Activated CD8-positive, alpha-beta memory T cell treated with anti-CD3 and anti-CD28 coated beads, Interleukin-2, amount 50 U/mL, for 1 hour (primary cell): ENCODE data around the gene GRAMD1C.
"Not testable (repeated sequence)": the region's sequence is repeated elsewhere in the genome, so short reads cannot be mapped to it uniquely, and the experiment has no call there.

Experiments
- DNase-seq: peaks from one replicate; pipeline ENCODE4 v3.0.0-alpha.2; 2020; ENCODE audit errors: extremely low read depth

The GRAMD1C gene

DNA sequence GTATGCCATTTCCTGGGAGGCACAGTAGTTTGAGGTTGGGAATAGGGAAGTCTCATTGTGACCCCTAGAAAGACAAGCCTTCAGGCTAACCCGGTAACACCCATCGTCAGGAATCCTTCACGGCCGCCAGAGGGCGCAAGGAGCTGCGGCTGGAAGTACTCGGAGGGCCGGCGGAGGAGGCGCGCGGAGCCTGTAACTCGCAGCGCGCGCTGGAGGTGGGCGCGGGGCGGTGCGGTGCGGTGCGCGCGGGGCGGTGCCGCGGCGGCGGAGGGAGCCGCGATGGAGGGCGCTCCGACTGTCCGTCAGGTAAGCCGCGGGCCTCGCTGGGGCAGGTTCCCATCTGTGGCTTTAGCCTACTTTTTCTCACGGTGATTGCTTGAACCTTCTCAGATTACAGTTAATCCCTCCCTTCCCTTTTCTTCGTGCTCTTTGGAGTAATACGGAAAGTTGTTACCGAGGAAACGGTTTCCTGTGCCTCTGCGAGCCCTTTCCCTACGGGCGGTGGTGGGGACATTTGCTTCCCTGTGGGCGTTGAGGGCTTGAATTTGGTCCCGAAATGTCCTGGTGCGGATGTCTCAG, at the start of gene GRAMD1C:
Gene GRAMD1C (plus strand): TSS at position 158 of the 579 bp plus-strand sequence. CDS start 122 bp downstream, at position 280.
- peak; percentile 56 for DNase-seq

DNA sequence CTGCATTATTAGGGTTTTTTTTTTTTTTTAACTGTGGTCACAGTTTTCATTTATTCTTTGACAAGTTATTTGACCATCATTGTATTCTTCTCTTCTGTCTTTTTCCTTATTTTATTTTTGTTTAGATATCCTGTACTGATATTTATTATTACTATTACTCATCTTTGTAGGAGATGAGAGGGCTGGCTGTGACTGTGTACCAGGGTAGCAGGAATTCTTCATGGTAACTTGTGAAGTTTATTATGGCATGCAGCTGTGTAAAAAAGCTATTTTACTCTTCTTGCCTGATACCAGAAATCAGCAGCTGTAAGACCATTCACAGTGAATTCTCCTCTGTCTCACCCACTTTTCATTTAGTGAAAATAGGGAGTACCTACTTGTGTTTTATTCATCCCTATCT, 47.2 kb upstream of the GRAMD1C start:
- DNase-seq: no peak

- DNase-seq: no peak
Observed at GRCh38 chr3:113794526-113794925, 44.1 kb upstream of the GRAMD1C start.

- DNase-seq: no peak
Observed at GRCh38 chr3:113795693-113796092, 42.9 kb upstream of the GRAMD1C start.

- DNase-seq: no peak
Observed at GRCh38 chr3:113802795-113803455, 35.7 kb upstream of the GRAMD1C start.

GRCh38 chr3:113804661-113805060, 33.9 kb upstream of the GRAMD1C start:
- no peak for DNase-seq

GRCh38 chr3:113805249-113805648, 33.3 kb upstream of the GRAMD1C start:
- DNase-seq: no peak

GRCh38 chr3:113812854-113813253, 25.7 kb upstream of the GRAMD1C start:
- DNase-seq: no peak

DNA sequence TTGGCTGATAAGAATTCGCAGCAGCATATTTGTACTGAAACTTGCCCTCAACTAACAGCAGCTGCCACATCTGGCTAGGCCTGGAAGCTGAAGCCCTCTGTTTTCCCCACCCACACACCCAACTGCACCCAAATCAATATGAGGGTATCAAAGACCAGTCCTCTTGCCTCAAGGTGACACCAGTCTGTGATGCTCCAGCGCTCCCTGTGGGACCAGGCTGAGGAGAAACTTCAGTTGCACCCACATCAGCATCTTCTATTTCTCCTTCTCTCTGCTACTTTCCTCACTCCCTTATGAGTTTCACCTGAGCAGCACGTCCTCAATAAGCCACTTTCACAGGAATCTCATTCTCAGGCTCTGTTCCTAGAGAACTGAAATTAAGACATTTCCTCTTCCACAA, 18.7 kb upstream of the GRAMD1C start:
- no peak for DNase-seq

DNA sequence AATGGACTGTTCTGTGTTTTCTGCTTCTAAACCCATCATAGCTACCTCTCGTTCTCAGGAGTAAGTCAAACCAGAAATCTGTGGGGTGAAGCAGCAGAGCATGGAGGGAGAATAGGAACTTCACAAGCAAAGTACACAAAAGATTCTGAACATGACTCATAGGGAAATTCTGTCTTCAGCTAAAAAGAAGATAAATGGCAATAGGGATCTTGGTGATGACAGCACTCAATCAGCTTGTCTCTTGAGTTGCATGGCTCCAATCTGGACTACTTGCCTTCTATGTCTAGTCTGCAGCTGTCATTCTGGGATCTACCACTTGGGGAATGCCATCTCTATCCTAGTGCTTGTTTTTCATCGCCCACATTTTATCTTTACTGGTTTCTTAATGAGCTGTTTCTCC, 13.5 kb upstream of the GRAMD1C start:
- no peak for DNase-seq

DNA sequence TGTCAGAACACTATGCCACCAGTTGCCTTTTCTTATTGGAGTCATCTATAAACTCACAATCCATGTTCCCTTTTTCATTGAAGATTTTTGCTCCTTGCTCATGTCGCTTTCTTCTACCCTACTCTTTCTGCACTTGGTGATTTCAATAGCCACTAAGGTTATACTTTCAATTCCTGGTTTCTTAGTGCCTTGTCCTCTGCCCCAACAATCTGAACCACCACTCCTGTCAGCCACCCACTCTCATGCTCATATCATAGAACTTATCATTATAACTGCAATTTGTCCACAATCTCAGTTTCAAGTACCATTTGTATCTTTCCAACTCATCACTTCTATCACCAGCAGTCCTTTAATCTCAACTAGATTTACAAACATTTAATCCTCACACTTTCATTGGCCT, 10.0 kb upstream of the GRAMD1C start:
- no peak for DNase-seq

GRCh38 chr3:113829576-113830354, 8.8 kb upstream of the GRAMD1C start:
- DNase-seq: no peak

DNA sequence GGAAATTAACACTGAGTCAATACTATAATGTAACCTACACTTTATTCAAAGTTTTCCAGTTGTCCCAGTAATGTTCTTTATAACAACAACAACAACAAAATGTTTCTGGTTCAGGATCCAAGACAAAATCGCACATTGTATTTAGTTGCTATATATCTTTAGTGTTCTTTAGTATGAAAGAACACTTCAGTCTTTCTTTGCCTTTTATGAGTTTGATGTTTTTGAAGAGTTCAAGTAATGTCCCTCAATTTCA, 7.6 kb upstream of the GRAMD1C start:
- no peak for DNase-seq

- no peak for DNase-seq
Observed at GRCh38 chr3:113832477-113833164, 6.0 kb upstream of the GRAMD1C start.

- no peak for DNase-seq
Observed at GRCh38 chr3:113834983-113835382, 3.6 kb upstream of the GRAMD1C start.

GRCh38 chr3:113839551-113839950, 963 bp downstream of the GRAMD1C start:
- DNase-seq: no peak

DNA sequence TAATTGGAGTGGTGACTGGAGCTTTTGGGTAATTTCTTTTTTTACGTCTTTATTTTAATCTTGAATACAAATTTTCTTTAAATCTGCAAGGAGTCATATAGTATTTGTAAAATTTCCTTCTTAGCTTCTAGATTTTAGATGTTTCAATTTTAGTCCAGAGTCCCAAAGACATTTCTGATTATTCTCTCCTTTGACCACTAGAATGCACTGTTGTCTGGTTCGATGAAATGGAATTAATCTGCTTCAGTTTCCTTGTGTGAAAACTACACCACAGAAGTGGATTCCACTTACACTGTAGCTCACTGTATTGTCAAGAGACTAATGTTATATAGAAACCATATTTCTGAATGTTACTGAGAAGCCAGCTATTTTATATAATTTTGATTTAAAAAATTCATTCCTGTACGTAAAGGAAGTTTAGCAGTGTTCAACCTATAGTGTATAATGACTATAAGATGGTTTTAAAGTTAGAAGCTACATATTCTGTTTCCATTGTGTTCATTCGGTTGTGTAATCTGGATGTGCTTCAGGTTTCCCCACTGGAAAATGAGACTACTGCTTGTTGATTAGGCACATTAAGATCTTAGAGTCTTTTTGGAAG, 6.1 kb downstream of the GRAMD1C start:
- no peak for DNase-seq

DNA sequence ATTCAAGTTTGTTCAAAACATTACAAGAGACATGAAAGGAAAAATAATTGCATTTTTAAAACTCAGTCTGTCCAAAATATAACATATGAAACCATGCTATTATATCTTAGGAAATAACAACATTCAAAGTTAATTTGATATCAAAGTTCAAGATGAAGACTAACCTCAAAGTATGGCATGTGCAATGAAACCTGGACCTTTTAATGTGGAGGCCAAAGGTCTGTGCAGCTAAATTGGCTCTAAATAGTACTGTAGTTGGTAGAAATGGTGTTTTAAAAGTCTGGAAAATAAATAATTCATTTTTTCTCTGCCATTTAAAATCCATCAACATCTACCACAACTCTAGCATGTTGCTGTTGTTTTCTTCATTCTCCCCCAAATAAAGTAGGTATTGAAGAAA, 8.7 kb downstream of the GRAMD1C start:
- no peak for DNase-seq

DNA sequence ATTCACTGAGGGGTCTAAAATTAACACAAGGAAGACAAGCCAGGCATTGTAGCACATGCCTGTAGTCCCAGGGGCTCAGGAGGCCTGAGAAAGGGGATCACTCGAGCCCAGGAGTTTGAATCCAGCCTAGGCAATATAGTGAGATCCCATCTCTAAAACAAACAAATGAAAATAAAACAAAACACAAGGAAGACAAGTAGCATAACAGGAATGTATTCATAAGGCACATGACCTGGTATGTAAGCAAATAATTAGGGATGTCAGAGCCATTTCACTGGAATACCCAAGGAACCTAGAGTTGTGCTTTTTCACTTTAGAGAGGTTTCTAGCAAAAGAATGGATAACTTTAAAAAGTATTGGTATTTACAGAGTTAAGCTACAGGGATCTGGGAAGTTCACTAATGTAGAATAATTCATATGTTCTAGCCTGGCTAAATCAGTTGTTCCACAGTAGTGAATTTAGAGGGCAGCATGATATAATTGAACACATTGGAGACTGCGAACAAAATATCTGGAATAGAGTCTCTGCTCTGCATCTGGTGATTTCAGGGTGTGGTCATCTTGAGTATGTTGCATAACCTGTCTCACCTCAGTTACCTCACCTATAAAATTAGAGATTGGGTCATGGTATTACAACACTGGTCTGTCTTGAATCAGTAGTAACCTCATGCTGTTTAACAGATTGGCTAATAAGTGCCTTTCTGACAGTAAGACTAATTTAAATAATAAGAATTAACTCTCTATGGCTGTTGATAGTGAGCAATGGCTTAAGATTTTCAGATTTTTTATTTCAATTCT, 9.3 kb downstream of the GRAMD1C start:
- no peak for DNase-seq

DNA sequence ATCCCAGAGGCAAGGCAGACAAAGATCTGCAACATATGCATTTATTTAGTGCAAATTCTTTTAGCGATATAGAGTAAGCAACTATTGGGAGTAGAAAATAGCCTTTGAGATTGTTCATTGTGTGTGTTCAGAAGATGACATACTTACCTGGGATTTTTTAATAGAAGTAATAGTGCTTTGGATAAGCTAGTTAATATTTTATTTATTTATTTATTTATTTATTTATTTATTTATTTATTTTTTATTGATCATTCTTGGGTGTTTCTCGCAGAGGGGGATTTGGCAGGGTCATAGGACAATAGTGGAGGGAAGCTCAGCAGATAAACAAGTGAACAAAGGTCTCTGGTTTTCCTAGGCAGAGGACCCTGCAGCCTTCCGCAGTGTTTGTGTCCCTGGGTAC, 10.5 kb downstream of the GRAMD1C start:
- not testable (repeated sequence) for DNase-seq

DNA sequence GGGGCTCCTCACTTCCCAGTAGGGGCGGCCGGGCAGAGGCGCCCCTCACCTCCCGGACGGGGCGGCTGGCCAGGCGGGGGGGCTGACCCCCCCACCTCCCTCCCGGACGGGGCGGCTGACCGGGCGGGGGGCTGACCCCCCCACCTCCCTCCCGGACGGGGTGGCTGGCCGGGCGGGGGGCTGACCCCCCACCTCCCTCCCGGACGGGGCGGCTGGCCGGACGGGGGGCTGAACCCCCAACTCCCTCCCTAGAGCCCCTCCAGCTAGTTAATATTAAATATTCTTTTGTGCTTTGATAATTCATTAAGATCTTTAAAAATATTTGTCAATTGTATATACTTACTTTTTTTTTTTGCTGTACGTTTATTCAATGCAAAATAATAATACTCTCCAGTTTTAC, 11.3 kb downstream of the GRAMD1C start:
- DNase-seq: not testable (repeated sequence)
